Ovary (tissue), 3 donors: ENCODE measurements around the gene CEP152.

ENCODE experiments used
- CTCF ChIP-seq, 3 donors: fragments of 450-650 bp in 2 of 3; fragments of 200-600 bp in 1 of 3; IDR thresholded peaks; one replicate each; pipeline versions ENCODE4 v1.5.1 to v1.8.0; 2016 to 2022; ENCODE audit warnings: antibody characterized with exemption in 3 of 3, mild to moderate bottlenecking in 1 of 3
- EP300 ChIP-seq: sonication (generic); formaldehyde crosslinking; IDR thresholded peaks from one replicate; pipeline ENCODE4 v1.6.1; 2017; ENCODE audit warnings: antibody characterized with exemption
- donor health status: DM: no; HTN: no; CAD: no.

GRCh38 chr15:48703544-48703943 lies 107.3 kb downstream of the CEP152 start:
- TF ChIP-seq CTCF (IDR thresholded peaks at IDR 0.05) (no peak), EP300 (no peak)
